Loucy (cell line): ENCODE measurements around the gene SPATA20.

Experiments
- CTCF ChIP-seq: fragments of 200-600 bp; sonication (generic); conservative IDR thresholded peaks from 2 replicates; pipeline ENCODE4 v1.5.1; 2014; ENCODE audit warnings: mild to moderate bottlenecking, antibody characterized with exemption, low read length
- EZH2phosphoT487 ChIP-seq: fragments of 200-600 bp; IDR thresholded peaks from 2 replicates; pipeline ENCODE4 v1.6.1; 2018; ENCODE audit warnings: antibody characterized with exemption, mild to moderate bottlenecking, moderate library complexity, borderline replicate concordance

DNA sequence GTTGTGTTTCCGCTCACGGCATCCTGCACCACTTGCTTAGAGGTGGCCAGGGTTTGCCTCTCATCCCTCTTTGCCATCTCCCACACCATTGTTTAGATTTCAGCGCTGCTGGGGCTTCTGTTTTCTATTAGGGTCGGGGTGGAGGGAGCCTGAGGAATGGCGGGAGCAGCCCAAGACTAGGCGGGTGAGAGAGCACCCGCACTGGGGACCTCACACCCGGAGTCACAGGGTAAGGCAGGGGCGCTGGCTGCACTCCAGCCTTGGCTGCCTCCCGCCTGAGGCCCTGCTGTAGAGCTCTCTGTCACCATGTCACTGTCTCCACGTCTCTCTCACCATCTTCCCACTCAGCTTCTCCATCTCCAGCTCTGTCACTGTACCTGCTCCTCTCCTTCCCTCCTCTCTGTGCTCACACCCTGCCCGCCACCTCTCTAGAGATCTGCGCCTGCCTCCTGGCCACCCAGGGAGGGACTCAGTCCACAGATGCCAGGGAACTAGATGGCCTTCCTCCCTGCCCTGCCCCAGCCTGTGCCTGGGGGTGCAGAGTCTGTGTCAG is 54.9 kb downstream of the SPATA20 start:
- no peak for TF ChIP-seq CTCF
- no peak for TF ChIP-seq EZH2phosphoT487
